KG1 (cell line): Measurements from ENCODE around the gene HIF1AN.

ENCODE experiments used
- DNase-seq: peaks from one replicate; lab custom pipeline; 2025; lab: John Stamatoyannopoulos, UW

The HIF1AN gene

DNA sequence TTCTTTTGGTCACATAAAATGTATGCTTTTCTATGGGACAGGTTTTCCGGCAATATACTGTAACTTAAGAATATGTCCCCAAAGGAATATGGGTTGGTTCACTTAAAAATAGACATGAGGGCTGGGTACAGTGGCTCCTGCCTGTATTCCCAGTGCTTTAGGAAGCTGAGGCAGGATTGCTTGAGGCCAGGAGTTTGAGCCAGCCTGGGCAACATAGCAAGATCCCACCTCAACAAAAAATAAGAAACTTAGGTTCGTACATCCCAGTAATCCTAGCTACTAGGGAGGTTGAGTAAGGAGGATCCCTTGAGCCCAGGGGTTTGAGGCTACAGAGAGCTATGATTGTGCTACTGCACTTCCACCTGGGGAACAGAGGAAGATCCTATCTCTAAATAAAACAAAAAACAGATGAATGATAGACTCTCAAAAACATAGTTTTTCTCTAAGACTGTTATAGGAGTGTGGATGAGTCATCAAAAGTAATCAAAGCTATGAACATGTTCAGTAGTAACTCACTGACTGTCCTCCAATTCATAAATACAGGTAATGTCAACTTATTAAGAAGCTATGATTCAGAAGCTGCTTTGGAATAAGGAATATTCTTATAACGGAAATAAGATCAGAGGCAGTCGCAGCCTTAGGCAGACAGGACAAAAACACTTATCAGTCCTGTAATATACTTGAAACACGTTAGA, 13.5 kb upstream of the HIF1AN start:
- DNase-seq, result no peak

DNA sequence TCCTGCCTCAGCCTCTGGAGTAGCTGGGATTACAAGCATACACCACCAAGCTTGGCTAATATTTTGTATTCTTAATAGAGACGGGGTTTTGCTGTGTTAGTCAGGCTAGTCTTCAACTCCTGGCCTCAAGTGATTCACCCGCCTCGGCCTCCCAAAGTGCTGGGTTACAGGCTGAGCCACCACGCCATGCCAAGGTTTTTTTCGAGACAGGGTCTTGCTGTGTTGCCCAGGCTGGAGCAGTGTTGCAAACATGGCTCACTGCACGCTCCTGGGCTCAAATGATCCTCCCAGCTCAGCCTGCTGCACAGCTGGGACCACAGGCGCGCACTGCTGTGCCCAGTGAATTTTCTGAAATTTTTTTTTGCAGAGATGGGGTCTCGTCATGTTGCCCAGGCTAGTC, 12.8 kb upstream of the HIF1AN start:
- no peak for DNase-seq

DNA sequence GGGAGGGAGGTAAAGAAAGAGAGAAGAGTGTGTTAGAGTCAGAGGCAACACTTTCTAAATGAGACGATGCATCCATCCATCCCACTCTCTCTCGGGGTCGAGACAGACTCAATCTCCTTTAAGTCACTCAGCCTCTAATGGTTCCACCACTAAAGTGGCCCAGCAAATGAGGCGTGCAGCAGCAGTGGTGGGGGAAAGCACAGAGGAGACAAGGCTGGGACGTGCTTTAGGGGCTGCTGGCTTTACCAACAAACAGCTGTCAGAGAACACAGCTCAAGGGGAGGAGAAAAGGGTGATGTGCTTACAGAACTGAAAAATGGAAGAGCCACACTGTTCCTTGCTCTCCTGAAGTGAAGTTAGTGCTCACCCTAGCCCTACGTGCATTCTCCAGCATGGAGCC, 11.5 kb upstream of the HIF1AN start:
- DNase-seq, result no peak

DNA sequence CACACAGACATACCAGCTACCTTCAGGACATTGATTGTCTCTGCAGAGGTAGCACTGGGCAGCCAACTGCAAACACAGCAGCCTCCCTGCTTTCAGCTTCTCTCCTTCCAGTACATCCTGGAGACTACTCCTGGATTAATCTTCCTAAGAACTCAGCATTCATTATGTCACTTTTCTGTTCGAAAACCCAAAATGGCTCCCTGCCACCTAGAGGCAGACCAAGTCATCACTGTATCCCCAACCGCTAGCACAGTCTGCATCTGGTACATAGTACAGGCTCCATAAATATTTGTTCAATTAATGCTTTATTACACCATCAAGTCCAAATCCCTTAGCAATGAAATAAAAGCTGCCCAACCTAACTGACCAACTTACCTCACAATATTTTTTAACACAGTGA, 11.1 kb upstream of the HIF1AN start:
- no peak for DNase-seq

DNA sequence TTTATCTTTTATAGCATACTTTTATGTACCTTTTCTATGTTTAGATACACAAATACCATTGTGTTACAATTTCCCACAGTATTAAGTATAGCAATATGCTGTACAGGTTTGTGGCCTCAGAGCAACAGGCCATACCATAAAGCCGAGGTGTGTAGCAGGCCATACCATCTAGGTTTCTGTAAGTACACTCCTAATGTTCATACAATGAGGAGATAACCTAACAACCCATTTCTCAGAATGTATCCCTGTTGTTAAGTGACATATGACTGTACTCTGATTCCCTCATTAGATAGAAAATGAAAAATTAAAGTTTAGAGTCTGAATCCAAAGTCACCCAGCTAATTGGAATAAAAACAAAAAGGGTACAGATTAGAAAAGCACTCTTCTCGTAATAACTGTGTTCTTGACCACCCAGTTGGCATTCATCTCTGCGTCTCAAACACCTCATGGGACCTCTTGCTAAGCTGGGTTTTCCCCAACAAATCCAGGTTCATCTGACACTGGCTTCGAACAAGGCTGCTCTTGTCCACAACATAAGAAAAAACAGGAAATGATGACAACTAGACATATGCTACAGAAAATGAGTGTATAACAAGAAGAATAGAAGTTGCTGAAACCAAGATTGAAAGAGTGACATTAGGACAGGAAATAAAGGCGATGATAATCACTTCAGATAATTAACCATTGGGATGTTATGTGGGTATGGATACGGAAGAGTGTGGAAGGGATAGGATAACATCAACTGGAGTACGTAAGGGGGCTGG, 7.4 kb upstream of the HIF1AN start:
- no peak for DNase-seq

DNA sequence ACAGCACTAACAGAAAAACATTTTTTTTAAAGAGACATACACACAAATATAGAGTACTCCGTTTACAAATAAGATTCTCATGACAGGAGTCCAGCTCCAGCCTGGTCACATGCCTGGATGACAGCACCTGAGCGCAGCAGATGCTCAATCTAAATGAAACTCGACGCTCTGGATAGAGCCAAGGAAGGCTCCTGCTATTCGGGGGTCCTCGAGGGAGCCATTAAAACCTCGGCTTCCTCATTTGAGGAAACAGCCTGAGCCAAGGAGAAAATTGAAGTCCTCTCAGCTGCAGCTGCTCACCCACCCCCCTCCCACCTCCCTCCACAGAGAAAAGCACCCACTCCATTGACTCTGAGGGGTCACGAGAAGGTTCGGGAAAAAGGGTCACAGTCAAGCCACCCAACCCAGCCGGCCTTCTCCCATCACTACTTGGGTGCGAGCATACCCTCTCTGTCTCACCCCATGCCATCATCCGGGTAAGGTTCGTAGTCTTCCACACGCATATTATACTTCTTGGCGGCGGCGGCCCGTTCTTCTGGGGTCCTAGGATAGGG, 6.7 kb upstream of the HIF1AN start:
- no peak for DNase-seq

DNA sequence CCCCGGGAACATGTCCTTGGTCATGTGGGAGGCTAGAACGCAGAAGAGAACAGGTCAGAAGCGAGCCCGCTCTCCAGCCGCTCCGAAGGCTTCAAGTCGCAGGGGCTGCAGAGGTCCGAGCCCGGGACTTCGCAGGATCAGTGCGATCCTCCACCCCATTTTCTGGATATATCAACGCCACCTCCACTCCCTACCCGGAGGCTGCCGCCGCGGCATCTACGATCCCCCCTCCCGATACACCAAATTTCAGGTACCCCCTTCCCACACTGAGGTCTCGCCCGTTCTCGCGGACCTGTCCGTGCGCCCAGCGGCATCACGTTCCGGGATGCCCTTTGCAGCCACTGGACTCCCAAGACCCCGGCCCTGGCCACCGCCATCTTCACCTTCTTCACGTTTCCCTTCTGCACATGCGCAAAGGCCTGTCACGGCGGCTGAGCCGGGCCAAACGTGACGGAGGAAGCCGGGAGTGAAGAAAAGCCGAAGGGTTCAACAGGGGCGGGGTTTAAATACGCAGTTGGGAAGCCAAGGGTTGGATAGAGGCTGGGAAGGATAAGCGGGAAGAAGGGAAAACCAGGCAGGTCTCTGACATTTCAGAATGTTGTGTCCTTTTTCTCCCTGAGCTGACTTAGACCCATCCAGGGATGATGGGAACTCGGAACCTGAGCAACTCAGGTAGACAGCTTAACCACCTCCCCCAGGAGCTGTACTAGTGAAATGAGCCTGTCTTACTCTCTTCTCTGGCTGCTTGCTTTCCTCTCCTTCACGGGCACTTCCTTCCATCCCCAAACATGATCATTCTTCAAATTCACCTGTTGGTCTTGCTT, 6.1 kb upstream of the HIF1AN start, which contains the start of gene NDUFB8:
Gene NDUFB8 (minus strand): TSS at position 397 of the 824 bp plus-strand sequence. CDS start 20 bp downstream, at position 377.
- DNase-seq, result peak; percentile 80

DNA sequence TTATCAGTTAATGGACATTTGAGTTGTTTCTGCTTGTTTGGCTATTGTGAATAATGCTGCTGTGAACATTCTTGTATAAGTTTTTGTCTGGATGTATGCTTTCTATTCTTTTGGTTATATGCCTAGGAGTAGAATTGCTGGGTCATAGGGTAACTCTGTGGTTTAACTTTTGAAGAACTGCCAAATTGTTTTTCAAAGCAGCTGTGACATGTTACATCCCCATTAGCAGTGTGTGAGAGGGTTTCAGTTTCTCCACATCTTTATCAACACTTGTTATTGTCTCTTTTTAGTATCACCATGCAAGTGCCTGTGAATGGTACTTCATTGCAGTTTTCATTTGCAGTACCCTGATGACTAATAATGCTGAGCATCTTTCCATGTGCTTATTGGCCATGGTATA, 4.0 kb upstream of the HIF1AN start:
- no peak for DNase-seq

DNA sequence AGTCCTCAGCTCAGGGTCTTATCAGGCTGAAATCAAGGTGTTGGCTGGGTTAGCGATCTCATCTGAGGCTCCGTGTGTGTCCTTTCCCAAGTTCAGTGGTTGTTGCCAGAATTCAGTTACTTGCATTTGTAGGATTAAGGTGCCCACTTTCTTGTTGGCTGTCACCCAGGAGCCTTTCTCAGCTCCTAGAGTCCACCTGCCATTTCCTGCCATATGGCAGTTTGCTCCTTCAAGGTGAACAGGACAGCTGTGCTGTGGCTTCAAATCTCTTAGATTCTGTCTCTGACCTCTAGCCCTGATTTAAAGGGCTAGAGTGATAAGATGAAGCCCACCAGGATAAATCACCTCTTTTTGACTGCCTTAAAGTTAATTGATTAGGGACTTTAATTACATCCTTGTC, 1.0 kb upstream of the HIF1AN start:
- DNase-seq, result no peak

DNA sequence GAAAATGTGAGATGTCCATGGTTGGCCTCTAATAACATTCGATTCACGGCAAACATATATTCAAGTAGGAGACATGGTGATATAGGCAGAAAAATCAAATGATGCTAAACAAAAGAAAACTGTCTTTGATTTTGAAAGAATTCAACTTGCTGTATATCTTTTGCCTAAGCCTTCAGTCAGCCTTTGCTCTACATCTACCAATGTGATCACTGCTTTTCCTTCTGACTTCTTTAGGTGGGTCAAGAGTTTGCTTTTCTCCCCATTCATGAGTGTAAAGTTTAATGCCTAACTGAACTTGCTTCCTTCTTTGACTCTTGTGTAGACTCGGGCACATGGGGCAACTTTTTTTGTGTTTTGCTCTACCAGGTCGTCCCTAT, 417 bp upstream of the HIF1AN start:
- DNase-seq, result no peak

DNA sequence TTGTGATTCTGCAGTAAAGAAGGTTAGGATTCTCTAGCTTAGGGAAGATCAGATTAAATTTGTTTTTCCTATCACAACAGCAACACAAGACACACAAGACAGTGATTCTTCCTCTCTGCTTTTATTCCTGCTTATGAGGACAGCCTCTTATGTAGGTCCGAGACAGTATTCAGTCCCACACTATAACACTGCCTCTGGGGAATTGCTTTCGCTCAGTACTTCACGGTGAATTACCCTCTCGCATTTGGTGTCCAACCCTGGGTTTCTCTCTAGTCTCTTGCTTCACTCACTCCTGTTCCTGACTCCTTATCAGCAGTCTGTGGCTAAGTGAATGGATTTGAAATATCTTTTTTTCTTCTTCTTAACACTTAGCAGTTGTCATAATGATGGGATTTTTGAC, 1.7 kb downstream of the HIF1AN start:
- no peak for DNase-seq

DNA sequence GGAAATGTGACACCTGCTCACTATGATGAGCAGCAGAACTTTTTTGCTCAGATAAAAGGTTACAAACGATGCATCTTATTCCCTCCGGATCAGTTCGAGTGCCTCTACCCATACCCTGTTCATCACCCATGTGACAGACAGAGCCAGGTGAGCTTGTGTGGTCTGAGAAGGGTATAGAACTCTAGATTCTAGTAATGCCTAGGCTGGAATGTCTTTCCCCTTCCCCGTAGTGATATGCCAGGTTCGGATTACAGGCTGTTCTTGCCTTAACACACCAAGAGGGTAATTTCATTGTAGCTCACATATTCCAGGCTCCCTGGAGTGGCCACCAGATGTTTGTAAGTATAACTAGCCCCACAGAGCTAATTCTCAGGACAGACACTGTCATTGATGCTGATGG, 9.2 kb downstream of the HIF1AN start:
- no peak for DNase-seq

DNA sequence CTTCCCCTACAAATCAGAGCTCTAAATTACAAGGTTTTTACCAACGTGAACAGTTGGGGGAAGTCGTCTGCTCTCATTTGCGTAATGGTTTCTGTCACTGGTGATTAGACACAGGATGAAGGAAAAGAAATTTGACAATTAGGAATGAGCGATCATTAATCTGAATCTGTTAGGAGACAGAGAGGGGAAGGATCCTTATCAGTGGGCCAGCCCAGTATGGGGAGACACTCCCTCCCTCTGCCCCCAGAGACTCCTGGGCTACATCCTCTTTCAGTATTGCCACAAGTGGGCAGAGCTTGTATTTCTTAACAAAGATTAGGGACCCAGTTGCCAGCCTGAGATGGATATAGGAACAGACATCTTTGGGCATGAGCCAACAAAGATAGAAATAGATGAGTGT, 15.5 kb downstream of the HIF1AN start:
- no peak for DNase-seq

DNA sequence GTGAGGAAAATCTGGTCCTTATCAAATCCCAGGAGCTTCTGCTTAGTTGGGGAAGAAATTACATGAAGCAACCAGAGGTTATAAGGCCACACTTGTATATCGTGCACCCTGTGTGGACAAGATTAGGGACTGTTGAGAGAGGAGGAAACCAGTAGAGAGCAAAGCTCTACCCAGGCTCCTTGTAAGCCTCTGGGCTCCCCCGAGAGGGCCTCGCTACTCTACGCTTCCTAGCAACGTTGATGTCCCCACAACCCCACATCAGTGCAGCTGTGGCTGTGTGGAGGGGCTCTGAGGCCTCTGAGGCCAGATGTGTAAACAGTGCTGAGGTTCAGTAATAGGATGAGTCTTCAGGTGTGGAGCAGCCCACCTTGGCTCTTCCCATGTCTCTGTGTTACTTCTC, 16.0 kb downstream of the HIF1AN start:
- no peak for DNase-seq

DNA sequence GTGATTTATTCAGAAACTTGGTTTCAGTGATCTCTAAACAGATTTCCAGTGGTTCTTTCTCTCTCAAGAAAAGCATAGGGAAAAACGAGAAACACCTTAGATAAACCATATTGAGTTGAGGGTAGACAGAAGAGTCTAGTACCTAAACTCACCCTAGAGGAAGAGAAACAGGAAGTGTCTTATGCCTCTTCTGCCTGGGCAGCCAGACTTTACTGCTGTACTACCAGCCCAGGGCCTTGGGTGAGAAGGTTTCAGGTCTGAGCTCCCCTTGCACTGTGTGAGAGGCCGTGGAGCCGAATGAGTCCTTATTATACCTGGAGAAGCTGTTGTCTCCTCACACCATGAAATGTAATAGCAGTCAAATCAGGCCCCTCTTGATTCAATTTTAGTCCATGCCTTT, 18.2 kb downstream of the HIF1AN start:
- no peak for DNase-seq

DNA sequence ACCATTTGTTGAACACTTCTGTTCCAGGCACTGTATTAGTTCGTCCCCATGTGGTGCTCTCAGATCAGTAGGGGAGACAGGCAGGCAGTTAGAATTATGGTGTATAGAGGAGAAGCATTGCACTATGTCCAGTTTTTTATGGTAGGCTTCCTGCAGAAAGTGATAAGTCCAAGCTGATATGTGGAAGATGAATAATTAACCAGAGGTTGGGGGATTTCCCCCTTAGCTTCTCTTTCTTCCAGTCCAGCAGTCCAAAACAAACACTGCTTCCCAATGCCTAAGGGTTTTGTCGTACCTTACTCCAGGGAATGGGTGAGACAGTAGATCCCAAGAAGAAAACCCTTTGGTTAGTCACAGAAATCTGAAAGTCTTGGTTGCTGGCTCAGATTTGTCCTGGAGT, 19.2 kb downstream of the HIF1AN start:
- no peak for DNase-seq

DNA sequence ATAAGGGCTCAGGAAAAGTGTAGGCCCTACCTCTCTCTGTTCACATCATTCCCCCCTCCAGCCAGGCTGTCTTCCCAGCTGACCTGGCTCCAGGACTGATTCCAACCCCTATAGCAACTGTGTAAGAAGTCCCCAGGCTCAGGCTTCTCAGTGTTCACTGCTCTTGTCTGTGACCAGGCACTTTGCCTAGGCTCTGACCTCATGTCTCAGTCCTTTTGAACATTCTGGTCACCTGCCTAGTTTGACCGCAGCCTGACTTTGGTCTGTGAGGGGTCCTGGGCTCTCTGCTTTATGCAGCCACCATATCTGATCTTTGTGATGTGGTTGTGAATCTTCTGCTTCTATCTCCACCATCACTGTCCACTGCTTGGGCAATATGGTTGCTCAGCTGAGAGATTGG, 24.5 kb downstream of the HIF1AN start:
- no peak for DNase-seq

DNA sequence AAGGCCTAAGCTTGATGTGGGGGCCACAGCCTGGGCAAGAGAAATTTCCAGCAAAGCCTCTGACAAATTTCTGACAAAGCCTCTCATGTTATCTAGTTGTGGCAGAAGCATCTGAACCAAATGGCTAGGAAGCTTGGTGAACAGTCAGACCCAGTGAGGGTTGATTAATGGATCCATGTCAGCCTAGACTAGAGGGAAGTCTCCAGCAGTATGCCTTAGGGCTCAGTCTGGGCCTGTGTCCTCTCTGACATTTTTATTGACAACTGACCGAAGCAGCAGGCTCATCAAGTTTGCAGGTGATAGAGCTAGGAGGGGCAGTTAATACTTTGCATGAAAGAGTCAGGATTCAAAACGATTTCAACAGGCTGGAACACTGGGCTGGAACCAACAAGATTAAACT, 25.3 kb downstream of the HIF1AN start:
- no peak for DNase-seq

DNA sequence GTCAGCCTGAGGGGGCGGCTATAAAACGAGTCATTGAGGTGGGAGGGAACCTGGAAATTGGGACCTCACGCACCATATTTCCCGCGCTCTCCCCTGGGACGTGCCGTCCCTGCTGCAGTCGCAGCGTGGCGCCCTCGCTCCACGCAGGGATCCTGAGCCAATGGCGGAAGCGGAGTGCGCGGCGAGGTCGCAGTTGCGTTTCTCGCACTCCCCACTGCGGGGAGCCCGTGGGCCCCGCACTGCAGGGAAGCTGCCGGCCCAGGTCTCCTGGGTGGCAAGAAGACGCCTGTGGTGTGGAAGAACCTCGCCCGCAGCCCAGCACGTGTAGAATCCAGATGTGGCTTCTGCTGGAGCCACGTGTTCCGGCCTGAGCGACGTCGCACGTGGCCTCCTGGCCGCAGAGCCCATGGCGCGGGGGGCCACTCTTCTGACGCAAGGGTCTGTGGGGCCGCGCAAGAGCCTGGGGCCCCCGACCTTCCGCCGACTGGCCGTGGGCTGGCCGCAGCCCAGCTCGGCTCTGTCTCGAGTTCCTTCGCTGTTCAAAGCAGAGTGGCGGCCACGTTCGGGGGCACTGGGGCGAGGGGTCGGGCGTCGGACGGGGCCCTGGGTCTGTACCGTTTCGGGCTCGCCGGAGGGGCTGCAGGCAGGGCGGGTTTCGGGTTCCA, 26.4 kb downstream of the HIF1AN start:
- DNase-seq, result no peak

DNA sequence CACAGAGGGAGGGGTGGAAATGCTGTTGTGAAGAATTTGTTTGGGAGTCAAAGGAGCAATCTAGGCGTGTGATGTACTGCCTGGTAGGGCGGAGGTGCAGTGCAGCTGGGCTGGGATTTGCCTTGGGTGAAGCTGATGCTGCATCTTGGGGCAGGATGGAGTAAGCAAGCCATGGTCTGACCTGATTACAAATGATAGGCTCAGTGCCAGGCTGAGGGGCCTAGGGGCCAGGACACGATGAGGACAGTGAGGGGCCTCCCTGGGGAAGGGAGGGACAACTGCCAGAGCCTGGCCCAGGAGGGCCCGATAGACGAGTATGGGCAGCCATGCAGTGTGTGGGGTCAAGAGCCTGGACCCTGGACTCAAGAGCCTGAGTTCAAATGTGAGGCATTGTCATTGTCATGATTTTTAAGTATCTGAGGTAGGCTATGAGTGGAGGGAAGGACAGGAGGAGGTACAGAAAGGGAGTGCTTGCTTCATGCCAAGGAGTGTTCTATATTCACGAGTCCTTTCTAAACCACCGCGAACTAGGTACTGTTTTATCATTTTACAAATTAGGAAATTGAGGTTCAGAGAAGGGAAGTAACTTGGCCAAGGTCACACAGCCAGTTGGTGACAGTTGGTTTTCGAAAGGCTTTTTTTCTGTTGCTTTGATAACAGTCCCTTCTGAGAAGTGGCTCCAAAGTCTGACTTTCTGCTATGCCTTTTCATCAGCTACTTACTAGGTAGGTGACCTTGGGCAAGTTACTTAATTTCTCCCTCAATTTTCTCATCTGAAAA, 29.7 kb downstream of the HIF1AN start:
- no peak for DNase-seq

DNA sequence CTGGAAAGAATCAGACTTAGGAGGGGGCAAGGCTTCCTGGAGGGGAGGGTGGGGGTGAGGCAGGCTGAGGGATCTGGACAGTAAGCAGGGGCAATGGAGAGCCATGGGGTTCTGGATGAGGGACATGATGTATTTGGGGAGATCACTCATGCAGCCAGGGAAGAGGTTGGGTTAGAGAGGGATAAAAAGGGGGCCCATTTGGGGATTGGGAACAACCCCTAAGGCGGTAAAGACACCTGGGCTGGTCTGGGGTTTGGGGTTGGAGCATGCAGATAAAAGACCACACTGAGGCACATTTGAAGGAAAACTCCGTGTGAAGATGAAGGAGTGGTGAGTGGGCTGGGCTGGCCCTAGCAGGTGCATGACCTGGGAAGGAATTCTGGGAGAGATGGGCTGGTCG, 30.8 kb downstream of the HIF1AN start:
- no peak for DNase-seq
